Activated naive CD8-positive, alpha-beta T cell (primary cell): ENCODE data around the gene GPR42.

ENCODE experiments used
- H3K27ac Mint-ChIP-seq: one replicate; pipeline ENCODE4 v1.8.0; 2021; ENCODE audit warnings: mixed read lengths
- H3K27me3 Mint-ChIP-seq: one replicate; pipeline ENCODE4 v1.8.0; 2021; ENCODE audit warnings: mixed read lengths
- H3K36me3 Mint-ChIP-seq: one replicate; pipeline ENCODE4 v1.8.0; 2021; ENCODE audit warnings: mixed read lengths
- H3K4me1 Mint-ChIP-seq: one replicate; pipeline ENCODE4 v1.8.0; 2021; ENCODE audit warnings: low read depth, mixed read lengths
- H3K4me3 Mint-ChIP-seq: one replicate; pipeline ENCODE4 v1.8.0; 2021; ENCODE audit warnings: mild to moderate bottlenecking, mixed read lengths
- H3K9me3 Mint-ChIP-seq: one replicate; pipeline ENCODE4 v1.8.0; 2021; ENCODE audit warnings: low read depth, mixed read lengths

GPR42 gene

GRCh38 chr19:35341006-35341405 lies 29.9 kb upstream of the GPR42 start:
- no peak overlapping the region for H3K4me3 Mint-ChIP-seq
- H3K27me3 Mint-ChIP-seq: peaks cover 2% of the 10 kb centered on the region
- no peak overlapping the region for H3K27ac Mint-ChIP-seq
- H3K4me1 Mint-ChIP-seq: peaks cover 5% of the 10 kb centered on the region
- no peaks in the 10 kb centered on the region for H3K9me3 Mint-ChIP-seq
- H3K36me3 Mint-ChIP-seq: no peaks in the 10 kb centered on the region

DNA sequence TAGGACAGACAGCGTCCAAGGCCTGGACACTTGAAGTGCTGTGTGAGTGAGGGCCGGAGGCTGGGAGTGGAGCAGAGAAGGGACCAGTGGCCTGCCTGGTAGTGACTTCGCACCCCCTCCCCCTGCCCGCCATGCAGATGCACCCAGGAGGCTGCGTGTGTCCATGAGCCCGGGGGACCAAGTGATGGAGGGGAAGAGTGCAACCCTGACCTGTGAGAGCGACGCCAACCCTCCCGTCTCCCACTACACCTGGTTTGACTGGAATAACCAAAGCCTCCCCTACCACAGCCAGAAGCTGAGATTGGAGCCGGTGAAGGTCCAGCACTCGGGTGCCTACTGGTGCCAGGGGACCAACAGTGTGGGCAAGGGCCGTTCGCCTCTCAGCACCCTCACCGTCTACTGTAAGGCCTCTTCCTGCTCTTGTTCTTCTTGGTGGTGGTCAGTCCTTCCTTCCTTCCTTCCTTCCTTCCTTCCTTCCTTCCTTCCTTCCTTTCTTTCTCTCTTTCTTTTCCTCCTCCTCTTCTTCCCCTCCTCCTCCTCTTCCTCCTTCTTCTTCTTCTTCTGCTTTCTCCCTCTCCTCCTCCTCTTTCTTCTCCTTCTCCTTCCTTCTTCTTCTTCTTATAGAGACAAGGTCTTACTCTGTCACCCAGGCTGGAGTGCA lies 29.2 kb upstream of the GPR42 start:
- H3K36me3 Mint-ChIP-seq: no peaks in the 10 kb centered on the region
- peaks cover 2% of the 10 kb centered on the region for H3K27me3 Mint-ChIP-seq
- no peak overlapping the region for H3K4me3 Mint-ChIP-seq
- no peaks in the 10 kb centered on the region for H3K9me3 Mint-ChIP-seq
- H3K4me1 Mint-ChIP-seq: peaks cover 12% of the 10 kb centered on the region
- peak overlapping the region; percentile 16 for H3K27ac Mint-ChIP-seq

- Mint-ChIP-seq H3K27ac (no peak overlapping the region), H3K36me3 (no peaks in the 10 kb centered on the region), H3K4me1 (peaks cover 19% of the 10 kb centered on the region), H3K27me3 (peaks cover 2% of the 10 kb centered on the region), H3K9me3 (no peaks in the 10 kb centered on the region), H3K4me3 (no peak overlapping the region)
Measured at GRCh38 chr19:35342430-35342829, 28.4 kb upstream of the GPR42 start.

DNA sequence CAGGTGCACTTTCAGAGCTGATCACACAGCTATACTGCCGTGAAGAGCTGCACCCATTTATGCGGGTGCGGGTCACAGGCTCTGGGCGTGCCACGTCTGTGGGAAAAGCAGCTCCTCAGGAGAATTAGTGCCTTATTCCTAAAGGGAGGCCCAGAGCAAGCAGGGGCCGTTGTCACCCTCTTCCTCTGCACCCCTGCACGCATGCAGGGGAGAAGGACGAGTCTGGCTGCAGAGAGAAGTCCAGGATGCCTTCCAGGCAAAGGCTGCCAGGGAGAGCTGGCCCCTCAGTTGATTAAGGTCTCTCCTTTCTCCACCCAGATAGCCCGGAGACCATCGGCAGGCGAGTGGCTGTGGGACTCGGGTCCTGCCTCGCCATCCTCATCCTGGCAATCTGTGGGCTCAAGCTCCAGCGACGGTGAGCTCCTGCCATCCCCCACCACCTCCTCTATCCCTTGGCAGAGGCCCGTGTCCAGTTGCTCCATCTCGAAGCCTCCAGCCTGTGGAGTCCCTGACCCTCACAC lies 26.3 kb upstream of the GPR42 start:
- Mint-ChIP-seq H3K4me3 (no peak overlapping the region), H3K36me3 (no peaks in the 10 kb centered on the region), H3K27ac (no peak overlapping the region), H3K4me1 (peaks cover 27% of the 10 kb centered on the region), H3K9me3 (no peaks in the 10 kb centered on the region), H3K27me3 (peaks cover 2% of the 10 kb centered on the region)

DNA sequence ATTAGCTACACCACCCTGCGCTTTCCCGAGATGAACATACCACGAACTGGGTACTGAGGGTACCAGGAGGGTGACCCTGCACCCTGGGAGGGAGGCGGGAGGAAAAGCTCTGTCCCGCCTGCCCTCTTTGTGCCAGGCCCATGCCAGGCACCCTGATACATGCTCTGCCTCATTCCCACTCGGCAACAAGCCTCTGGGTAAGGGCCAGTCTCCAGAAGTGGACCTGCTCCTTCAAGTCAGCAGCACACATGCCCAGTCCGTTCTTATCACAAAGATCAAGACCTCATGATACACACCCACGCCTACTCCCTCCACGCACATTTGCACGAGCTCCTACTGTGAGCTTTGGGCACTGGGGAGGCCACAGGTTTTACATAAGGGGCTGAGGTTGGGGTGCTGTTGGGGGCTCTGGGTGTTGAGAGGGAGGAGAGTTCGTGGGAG lies 25.2 kb upstream of the GPR42 start:
- H3K4me3 Mint-ChIP-seq: no peak overlapping the region

GRCh38 chr19:35346193-35347052 lies 24.4 kb upstream of the GPR42 start:
- Mint-ChIP-seq H3K4me3 (peak overlapping the region; percentile 80), H3K27me3 (peaks cover 2% of the 10 kb centered on the region), H3K9me3 (no peaks in the 10 kb centered on the region), H3K27ac (peak overlapping the region; percentile 96), H3K36me3 (no peaks in the 10 kb centered on the region), H3K4me1 (peaks cover 27% of the 10 kb centered on the region)

More for the DNA sequence above, 25.2 kb upstream of the GPR42 start:
- Mint-ChIP-seq H3K4me1 (peaks cover 27% of the 10 kb centered on the region), H3K9me3 (no peaks in the 10 kb centered on the region), H3K36me3 (no peaks in the 10 kb centered on the region), H3K27ac (peak overlapping the region; percentile 96), H3K27me3 (peaks cover 2% of the 10 kb centered on the region)

GRCh38 chr19:35347171-35347929 lies 23.5 kb upstream of the GPR42 start, which contains the start of gene FFAR1:
TSS of gene FFAR1 (plus strand) at chr19:35347902. CDS start at chr19:35351552, 3,650 bp downstream.
- Mint-ChIP-seq H3K4me1 (peaks cover 27% of the 10 kb centered on the region), H3K27ac (peak within 1 kb of the TSS; percentile 96), H3K9me3 (no peaks in the 10 kb centered on the region), H3K27me3 (peaks cover 1% of the 10 kb centered on the region), H3K36me3 (no peaks in the 10 kb centered on the region), H3K4me3 (peak within 1 kb of the TSS; percentile 80)

- Mint-ChIP-seq H3K9me3 (no peaks in the 10 kb centered on the region), H3K36me3 (no peaks in the 10 kb centered on the region), H3K4me3 (peak overlapping the region; percentile 80), H3K27me3 (no peaks in the 10 kb centered on the region), H3K4me1 (peaks cover 31% of the 10 kb centered on the region), H3K27ac (peak overlapping the region; percentile 96)
Measured at GRCh38 chr19:35347930-35348298, 23.0 kb upstream of the GPR42 start.

GRCh38 chr19:35348911-35349611 lies 21.8 kb upstream of the GPR42 start:
- H3K9me3 Mint-ChIP-seq: no peaks in the 10 kb centered on the region
- no peak overlapping the region for H3K27ac Mint-ChIP-seq
- peaks cover 32% of the 10 kb centered on the region for H3K4me1 Mint-ChIP-seq
- H3K36me3 Mint-ChIP-seq: no peaks in the 10 kb centered on the region
- no peak overlapping the region for H3K4me3 Mint-ChIP-seq
- H3K27me3 Mint-ChIP-seq: no peaks in the 10 kb centered on the region

- Mint-ChIP-seq H3K4me3 (no peak overlapping the region), H3K36me3 (no peaks in the 10 kb centered on the region), H3K27me3 (no peaks in the 10 kb centered on the region), H3K27ac (peak overlapping the region; percentile 13), H3K4me1 (peaks cover 32% of the 10 kb centered on the region), H3K9me3 (no peaks in the 10 kb centered on the region)
Measured at GRCh38 chr19:35349614-35350521, 21.0 kb upstream of the GPR42 start.

DNA sequence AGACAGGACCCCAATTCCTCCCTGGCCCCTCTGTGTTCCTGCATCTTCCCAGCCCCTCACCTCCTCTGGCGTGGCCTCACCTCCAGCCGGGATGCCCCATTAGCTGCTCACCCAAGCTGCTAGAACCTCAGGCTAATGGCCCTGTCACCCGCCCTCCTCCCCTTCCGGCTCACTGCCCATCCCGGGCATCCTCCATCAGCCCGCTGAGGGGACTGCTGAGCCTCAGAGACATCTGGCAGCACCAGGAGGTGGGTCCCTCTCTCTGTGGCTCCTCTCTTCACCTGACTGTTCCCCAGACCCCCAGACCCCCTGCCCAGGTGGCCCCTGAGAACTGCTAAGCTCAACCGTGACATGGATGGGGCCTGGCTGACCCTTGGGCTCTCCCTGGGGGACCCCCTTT lies 20.3 kb upstream of the GPR42 start:
- no peaks in the 10 kb centered on the region for H3K27me3 Mint-ChIP-seq
- no peaks in the 10 kb centered on the region for H3K9me3 Mint-ChIP-seq
- H3K4me1 Mint-ChIP-seq: peaks cover 31% of the 10 kb centered on the region
- no peak overlapping the region for H3K4me3 Mint-ChIP-seq
- no peak overlapping the region for H3K27ac Mint-ChIP-seq
- H3K36me3 Mint-ChIP-seq: no peaks in the 10 kb centered on the region

DNA sequence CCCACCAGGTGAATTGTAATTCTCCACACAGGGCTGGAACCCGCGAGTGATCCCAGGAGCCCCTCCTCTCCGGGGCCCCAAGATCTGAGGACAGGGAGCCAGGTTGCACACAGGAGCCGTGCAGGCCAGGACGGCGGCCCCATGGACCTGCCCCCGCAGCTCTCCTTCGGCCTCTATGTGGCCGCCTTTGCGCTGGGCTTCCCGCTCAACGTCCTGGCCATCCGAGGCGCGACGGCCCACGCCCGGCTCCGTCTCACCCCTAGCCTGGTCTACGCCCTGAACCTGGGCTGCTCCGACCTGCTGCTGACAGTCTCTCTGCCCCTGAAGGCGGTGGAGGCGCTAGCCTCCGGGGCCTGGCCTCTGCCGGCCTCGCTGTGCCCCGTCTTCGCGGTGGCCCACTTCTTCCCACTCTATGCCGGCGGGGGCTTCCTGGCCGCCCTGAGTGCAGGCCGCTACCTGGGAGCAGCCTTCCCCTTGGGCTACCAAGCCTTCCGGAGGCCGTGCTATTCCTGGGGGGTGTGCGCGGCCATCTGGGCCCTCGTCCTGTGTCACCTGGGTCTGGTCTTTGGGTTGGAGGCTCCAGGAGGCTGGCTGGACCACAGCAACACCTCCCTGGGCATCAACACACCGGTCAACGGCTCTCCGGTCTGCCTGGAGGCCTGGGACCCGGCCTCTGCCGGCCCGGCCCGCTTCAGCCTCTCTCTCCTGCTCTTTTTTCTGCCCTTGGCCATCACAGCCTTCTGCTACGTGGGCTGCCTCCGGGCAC lies 19.3 kb upstream of the GPR42 start:
- H3K9me3 Mint-ChIP-seq: no peaks in the 10 kb centered on the region
- H3K4me3 Mint-ChIP-seq: no peak overlapping the region
- no peak overlapping the region for H3K27ac Mint-ChIP-seq
- no peaks in the 10 kb centered on the region for H3K27me3 Mint-ChIP-seq
- H3K36me3 Mint-ChIP-seq: no peaks in the 10 kb centered on the region
- peaks cover 21% of the 10 kb centered on the region for H3K4me1 Mint-ChIP-seq

- H3K27me3 Mint-ChIP-seq: no peaks in the 10 kb centered on the region
- no peaks in the 10 kb centered on the region for H3K9me3 Mint-ChIP-seq
- H3K27ac Mint-ChIP-seq: no peak overlapping the region
- no peaks in the 10 kb centered on the region for H3K36me3 Mint-ChIP-seq
- no peak overlapping the region for H3K4me3 Mint-ChIP-seq
- H3K4me1 Mint-ChIP-seq: peaks cover 16% of the 10 kb centered on the region
Measured at GRCh38 chr19:35352177-35352447, 18.8 kb upstream of the GPR42 start.
